H1 (cell line): ENCODE measurements around the gene SIN3B. TPM values are rescaled to one million over a fixed set of nuclear protein-coding genes. Genes with fewer than 3 reads are reported as not detected.

Experiments used
- CTCF ChIA-PET: fragments of 300-600 bp; sonication (Branson Sonifier 250); formaldehyde crosslinking; loops from one replicate; lab custom pipeline; 2021; ENCODE audit not compliant: partially characterized antibody; lab: Charles Lee
- POLR2A ChIA-PET: fragments of 300-600 bp; sonication (Branson Sonifier 250); formaldehyde crosslinking; loops from one replicate; lab custom pipeline; 2021; ENCODE audit warnings: inconsistent platforms; ENCODE audit not compliant: partially characterized antibody; lab: Charles Lee
- DNase-seq, 2 experiments: peaks; one replicate each; pipeline versions ENCODE4 v3.0.0 to v3.0.0-alpha.2; 2010 to 2022; ENCODE audit warnings: low spot score in 2 of 2, low read depth in 1 of 2, mixed read lengths in 1 of 2
- FAIRE-seq: peaks from 2 replicates; lab custom pipeline; 2011; peaks lifted over from hg19 to GRCh38; lab: Jason Lieb, UNC
- H2AFZ ChIP-seq: 2 replicates; pipeline ENCODE4 v1.8.1; 2012; ENCODE audit warnings: low read length, inconsistent platforms
- H2AK5ac ChIP-seq: 2 replicates; pipeline ENCODE4 v1.6.1; 2013; ENCODE audit warnings: low read depth, low read length
- H2BK120ac ChIP-seq: replicated peaks from 2 replicates; pipeline ENCODE3; 2013; ENCODE audit warnings: low read depth, low read length, inconsistent platforms
- H2BK12ac ChIP-seq: 2 replicates; pipeline ENCODE4 v1.6.1; 2013; ENCODE audit warnings: low read depth, low read length
- H2BK15ac ChIP-seq: 2 replicates; pipeline ENCODE4 v1.6.1; 2013; ENCODE audit warnings: low read length
- H2BK20ac ChIP-seq: 2 replicates; pipeline ENCODE4 v1.6.1; 2013; ENCODE audit warnings: low read length
- H2BK5ac ChIP-seq: 2 replicates; pipeline ENCODE4 v1.6.1; 2013; ENCODE audit warnings: low read depth, low read length
- H3K14ac ChIP-seq: 2 replicates; pipeline ENCODE4 v1.6.1; 2013; ENCODE audit warnings: inconsistent platforms; ENCODE audit not compliant: insufficient read length
- H3K18ac ChIP-seq: 2 replicates; pipeline ENCODE4 v1.6.1; 2013; ENCODE audit warnings: low read length; ENCODE audit errors: extremely low read depth
- H3K23ac ChIP-seq: 2 replicates; pipeline ENCODE4 v1.6.1; 2013; ENCODE audit warnings: inconsistent platforms; ENCODE audit not compliant: insufficient read length
- H3K23me2 ChIP-seq: 2 replicates; pipeline ENCODE4 v1.6.1; 2013; ENCODE audit warnings: low read depth, low read length
- H3K27ac ChIP-seq: 2 replicates; pipeline ENCODE4 v1.6.1; 2011; ENCODE audit warnings: low read depth, low read length, inconsistent platforms
- H3K27me3 ChIP-seq, 4 experiments: replicated peaks in 1 of 4; 1 replicate in 1 of 4; 2 replicates in 3 of 4; pipeline versions ENCODE4 v1.6.1 to v1.8.1; 2011 to 2013; ENCODE audit warnings: low read length in 3 of 4, mild to moderate bottlenecking in 3 of 4, inconsistent platforms in 2 of 4, mixed read lengths in 2 of 4, moderate library complexity in 1 of 4; ENCODE audit not compliant: control insufficient read depth in 3 of 4, insufficient read depth in 3 of 4; ENCODE audit errors: extremely low read depth in 1 of 4
- H3K36me3 ChIP-seq, 4 experiments: 2 replicates each; pipeline versions ENCODE4 v1.6.1 to v1.8.1; 2011 to 2013; ENCODE audit warnings: mild to moderate bottlenecking in 4 of 4, low read length in 3 of 4, moderate library complexity in 2 of 4, control low read depth in 1 of 4, inconsistent platforms in 1 of 4; ENCODE audit not compliant: insufficient read depth in 4 of 4, control insufficient read depth in 2 of 4
- H3K4ac ChIP-seq: replicated peaks from 2 replicates; pipeline ENCODE3; 2013; ENCODE audit warnings: low read length, low read depth, mixed read lengths, inconsistent platforms; ENCODE audit not compliant: insufficient read length
- H3K4me1 ChIP-seq, 4 experiments: replicated peaks in 1 of 4; 1 replicate in 1 of 4; 2 replicates in 3 of 4; pipeline versions ENCODE4 v1.6.1 to v1.8.1; 2011 to 2013; ENCODE audit warnings: low read length in 3 of 4, inconsistent platforms in 2 of 4, mixed read lengths in 1 of 4; ENCODE audit not compliant: insufficient read depth in 4 of 4, control insufficient read depth in 3 of 4
- H3K4me2 ChIP-seq, 2 experiments: 2 replicates each; pipeline versions ENCODE4 v1.6.1 to v1.8.1; 2011 to 2013; ENCODE audit warnings: low read depth in 2 of 2, low read length in 2 of 2, control low read depth in 1 of 2, inconsistent platforms in 1 of 2, mild to moderate bottlenecking in 1 of 2; ENCODE audit not compliant: insufficient read depth in 1 of 2
- H3K4me3 ChIP-seq, 4 experiments: fragments of 200-600, 300-600 bp in 1 of 4; sonication (generic), shearing (Covaris generic), sonication (Bioruptor Twin) in 1 of 4; 2 replicates each; pipeline versions ENCODE4 v1.5.1 to v1.8.1; 2011 to 2016; ENCODE audit warnings: low read length in 4 of 4, low read depth in 3 of 4, control low read depth in 2 of 4, inconsistent platforms in 2 of 4, mild to moderate bottlenecking in 2 of 4, mixed read lengths in 1 of 4, moderate library complexity in 1 of 4; ENCODE audit not compliant: insufficient read depth in 2 of 4; ENCODE audit errors: extremely low read depth in 1 of 4
- H3K56ac ChIP-seq: replicated peaks from 2 replicates; pipeline ENCODE3; 2013; ENCODE audit warnings: low read depth, mild to moderate bottlenecking, mixed read lengths, low read length, inconsistent platforms; ENCODE audit not compliant: insufficient read length
- H3K79me1 ChIP-seq: 2 replicates; pipeline ENCODE4 v1.6.1; 2013; ENCODE audit warnings: low read depth, low read length, control low read depth
- H3K79me2 ChIP-seq, 2 experiments: 2 replicates each; pipeline versions ENCODE4 v1.6.1 to v1.8.1; 2012 to 2013; ENCODE audit warnings: low read length in 2 of 2, mild to moderate bottlenecking in 2 of 2, inconsistent platforms in 1 of 2; ENCODE audit not compliant: insufficient read depth in 2 of 2, control insufficient read depth in 1 of 2
- H3K9ac ChIP-seq, 4 experiments: replicated peaks in 1 of 4; 1 replicate in 1 of 4; 2 replicates in 3 of 4; pipeline versions ENCODE4 v1.6.1 to v1.8.1; 2011 to 2013; ENCODE audit warnings: low read depth in 3 of 4, low read length in 3 of 4, control low read depth in 2 of 4, mild to moderate bottlenecking in 2 of 4, moderate library complexity in 2 of 4, inconsistent platforms in 1 of 4; ENCODE audit errors: extremely low read depth in 1 of 4
- H3K9me3 ChIP-seq, 2 experiments: 2 replicates each; pipeline versions ENCODE4 v1.6.1 to v1.8.1; 2012 to 2013; ENCODE audit warnings: mild to moderate bottlenecking in 2 of 2, moderate library complexity in 2 of 2, control low read depth in 1 of 2, inconsistent platforms in 1 of 2, low read depth in 1 of 2, low read length in 1 of 2, mixed read lengths in 1 of 2; ENCODE audit not compliant: insufficient read depth in 2 of 2
- H4K20me1 ChIP-seq, 2 experiments: replicated peaks in 1 of 2; 2 replicates each; pipeline versions ENCODE3 to v1.8.1; 2011 to 2013; ENCODE audit warnings: inconsistent platforms in 2 of 2, low read length in 2 of 2, mild to moderate bottlenecking in 1 of 2; ENCODE audit not compliant: insufficient read depth in 2 of 2, control insufficient read depth in 1 of 2
- H4K5ac ChIP-seq: 2 replicates; pipeline ENCODE4 v1.6.1; 2013; ENCODE audit warnings: low read length, low read depth, mixed read lengths, inconsistent platforms; ENCODE audit not compliant: insufficient read length
- H4K8ac ChIP-seq: 2 replicates; pipeline ENCODE4 v1.8.0; 2013; ENCODE audit warnings: mild to moderate bottlenecking, moderate library complexity, low read length, inconsistent platforms; ENCODE audit not compliant: insufficient read depth; ENCODE audit errors: extremely low read depth
- H4K91ac ChIP-seq: replicated peaks from 2 replicates; pipeline ENCODE3; 2013; ENCODE audit warnings: low read length, mixed read lengths, inconsistent platforms; ENCODE audit not compliant: insufficient read length
- EP300 ChIP-seq, 2 experiments: IDR thresholded peaks; 1 replicate in 1 of 2; 2 replicates in 1 of 2; pipeline ENCODE4 v1.6.1; 2011 to 2012; ENCODE audit warnings: low read depth in 2 of 2, low read length in 2 of 2, mild to moderate bottlenecking in 2 of 2, borderline replicate concordance in 1 of 2, inconsistent platforms in 1 of 2, moderate library complexity in 1 of 2
- MAFK ChIP-seq: IDR thresholded peaks from 2 replicates; pipeline ENCODE4 v1.6.1; 2012; ENCODE audit warnings: low read depth, mild to moderate bottlenecking, improper control_type of control experiment, low read length
- WGBS, 2 experiments: shearing (Covaris generic) in 1 of 2; methylation state at CpG; one replicate each; pipeline versions ENCODE4 v1.1.6 to v1.1.7; 2013 to 2015; ENCODE audit warnings: low lambda C conversion rate in 2 of 2, mixed read lengths in 2 of 2, inconsistent platforms in 1 of 2, low coverage in 1 of 2, missing lambda C conversion rate in 1 of 2; ENCODE audit not compliant: insufficient replicate concordance in 2 of 2, insufficient coverage in 1 of 2, insufficient read length in 1 of 2; ENCODE audit errors: extremely low coverage in 1 of 2, missing lambda C conversion rate in 1 of 2; 5-methylcytosine and 5-hydroxymethylcytosine counted together
- polyA plus RNA-seq, 7 experiments: library from polyadenylated mRNA; depleted of rRNA in 3 of 7; stranded (reverse) in 5 of 7; unstranded in 2 of 7; fragments of >200 nt in 5 of 7; fragments of 200-250 nt in 2 of 7; gene quantifications; 1 replicate in 5 of 7; 2 replicates in 1 of 7; 4 replicates in 1 of 7; pipeline versions ENCODE4 v1.2.1 to v1.2.3, GENCODE V29; 2011 to 2013; ENCODE audit warnings: missing spikeins in 2 of 7, mixed read lengths in 2 of 7
- total RNA-seq: library from RNA; stranded (reverse); fragmentation: NEBNext Ultra II Directional; extraction: Animal tissue kit (Norgen Biotek cat#: 25700); gene quantifications from 2 replicates; pipeline ENCODE4 v1.2.1, GENCODE V29; 2021

Gene SIN3B
- total and polyA plus RNA-seq, 2 of the 8 experiments (the other 6 are each of a cell fraction or from before 2014, with no cell fraction given): 29.5 to 71.1 TPM

GRCh38 chr19:16859626-16860025 is 30.4 kb downstream of the SIN3B start:
- WGBS, 2 experiments: 90% methylated on average over 7 of the region's 7 CpGs; no CpG with 5 or more reads in 1 of the 2 experiments
- Histone ChIP-seq H3K79me2 (no peaks in the 10 kb centered on the region), H3K4me3 (no peak overlapping the region), H3K4me1 (no peaks in the 10 kb centered on the region), H4K8ac (no peak overlapping the region), H3K9ac (no peak overlapping the region), H2BK15ac (no peak overlapping the region), H2AFZ (no peak overlapping the region), H3K79me1 (0 out of 2 replicates have a peak, but pooled peaks cover 2% of the 10 kb centered on the region), H3K9me3 (no peaks in the 10 kb centered on the region), H2BK12ac (no peak overlapping the region), H3K27ac (no peak overlapping the region), H2BK20ac (no peak overlapping the region), H2BK5ac (no peak overlapping the region; the same call in 1 of the 2 replicates), H3K4me2 (no peak overlapping the region), H3K36me3 (peaks cover 11 to 33% (median 21%) of the 10 kb centered on the region in 4 experiments; a peak in 7 of 8 replicates), H4K20me1 (peaks cover 0 to 2% of the 10 kb centered on the region in 2 experiments), H3K27me3 (no peaks in the 10 kb centered on the region), H3K23ac (no peak overlapping the region), H3K56ac (no peak overlapping the region), H4K5ac (no peak overlapping the region), H2BK120ac (no peak overlapping the region), H3K23me2 (0 out of 2 replicates have a peak, but pooled peaks cover 1% of the 10 kb centered on the region), H2AK5ac (no peak overlapping the region), H3K18ac (no peak overlapping the region), H3K4ac (no peak overlapping the region), H4K91ac (no peak overlapping the region), H3K14ac (no peak overlapping the region)
- FAIRE-seq: no peak
- CTCF ChIA-PET: interaction anchor here (1.0 to 3.0 kb wide), 2 partner anchors 11 to 87 kb away, joined by 4 to 7 read pairs; no protein-coding TSS in a partner anchor
- POLR2A ChIA-PET: interaction anchor here (0.8 to 1.7 kb wide), 6 partner anchors 9 to 86 kb away, joined by 3 to 6 read pairs (median 4); partner anchors contain the start of gene F2RL3
- no peak for DNase-seq
- TF ChIP-seq MAFK: no peak
- no peak for TF ChIP-seq EP300 (IDR thresholded peaks at IDR 0.05; ENCODE audit: borderline replicate concordance in 1 of 2, low read depth in 2 of 2, low read length in 2 of 2)
